HEK293 (cell line): Measurements from ENCODE around the gene FIBP.

ENCODE experiments used
- CTCF ChIA-PET: fragments of 350-600 bp; formaldehyde crosslinking; extraction: SDS; loops from one replicate; lab custom pipeline; 2021; ENCODE audit warnings: antibody characterized with exemption; lab: Yijun Ruan, JAX
- POLR2A ChIA-PET: fragments of 300-600 bp; formaldehyde crosslinking; extraction: SDS; loops from one replicate; lab custom pipeline; 2020; ENCODE audit warnings: antibody characterized with exemption, inconsistent platforms; lab: Yijun Ruan, JAX
- H3K27ac ChIP-seq: fragments of 200-500 bp; sonication (Bioruptor generic); 2 replicates; pipeline ENCODE4 v1.5.1; 2014; ENCODE audit warnings: low read depth, low read length, control low read depth, inconsistent platforms; ENCODE audit errors: extremely low read depth
- H3K36me3 ChIP-seq, 2 experiments: fragments of 200-500 bp in 1 of 2; sonication (Bioruptor generic) in 1 of 2; 1 replicate in 1 of 2; 2 replicates in 1 of 2; pipeline ENCODE4 v1.5.1; 2014 to 2017; ENCODE audit warnings: inconsistent platforms in 2 of 2, low read length in 2 of 2; ENCODE audit not compliant: control insufficient read depth in 2 of 2, insufficient read depth in 1 of 2
- H3K4me1 ChIP-seq: fragments of 200-500 bp; sonication (Bioruptor generic); 2 replicates; pipeline ENCODE4 v1.5.1; 2014; ENCODE audit warnings: mild to moderate bottlenecking, low read length, inconsistent platforms; ENCODE audit not compliant: control insufficient read depth, insufficient read depth
- H3K4me3 ChIP-seq: 2 replicates; pipeline ENCODE4 v1.5.1; 2011; ENCODE audit warnings: low read depth, mild to moderate bottlenecking, control low read depth, low read length, moderate library complexity
- H3K9me3 ChIP-seq: fragments of 200-500 bp; sonication (Bioruptor generic); 2 replicates; pipeline ENCODE4 v1.5.1; 2014; ENCODE audit warnings: low read depth, low read length, inconsistent platforms; ENCODE audit not compliant: control insufficient read depth, insufficient read depth
- EGR2 ChIP-seq: fragments of 450-650 bp; formaldehyde crosslinking; IDR thresholded peaks from 2 replicates; pipeline ENCODE4 v1.5.1; 2016; ENCODE audit warnings: low read depth, missing biosample characterization, missing genetic modification characterization
- HIC1 ChIP-seq: fragments of 450-650 bp; formaldehyde crosslinking; IDR thresholded peaks from 2 replicates; pipeline ENCODE4 v1.5.1; 2016; ENCODE audit warnings: missing biosample characterization, missing genetic modification characterization
- HOXA7 ChIP-seq: sonication (generic); formaldehyde crosslinking; IDR thresholded peaks from 2 replicates; pipeline ENCODE4 v1.8.1; 2022; ENCODE audit warnings: missing genetic modification reagents, borderline replicate concordance
- HOXC10 ChIP-seq: sonication (generic); formaldehyde crosslinking; IDR thresholded peaks from 2 replicates; pipeline ENCODE4 v1.8.1; 2023; ENCODE audit warnings: mild to moderate bottlenecking, missing genetic modification reagents
- TRIM28 ChIP-seq: IDR thresholded peaks from 2 replicates; pipeline ENCODE4 v1.6.1; 2011; ENCODE audit warnings: low read length, control low read depth, borderline replicate concordance
- ZBTB10 ChIP-seq: fragments of 450-650 bp; formaldehyde crosslinking; IDR thresholded peaks from 2 replicates; pipeline ENCODE4 v1.5.1; 2016; ENCODE audit warnings: missing biosample characterization, missing genetic modification characterization
- ZBTB17 ChIP-seq: fragments of 450-650 bp; formaldehyde crosslinking; IDR thresholded peaks from 2 replicates; pipeline ENCODE4 v1.5.1; 2016; ENCODE audit warnings: missing biosample characterization, missing genetic modification characterization
- ZFHX2 ChIP-seq: fragments of 450-650 bp; formaldehyde crosslinking; conservative IDR thresholded peaks from 2 replicates; pipeline ENCODE4 v1.5.1; 2016; ENCODE audit warnings: missing biosample characterization, missing genetic modification characterization
- ZNF24 ChIP-seq: fragments of 450-650 bp; formaldehyde crosslinking; IDR thresholded peaks from 2 replicates; pipeline ENCODE4 v1.5.1; 2016; ENCODE audit warnings: missing biosample characterization, missing genetic modification characterization
- ZNF37A ChIP-seq: fragments of 450-650 bp; IDR thresholded peaks from 2 replicates; pipeline ENCODE4 v1.5.1; 2018; ENCODE audit warnings: missing biosample characterization, missing genetic modification characterization
- ZNF654 ChIP-seq: fragments of 450-650 bp; formaldehyde crosslinking; IDR thresholded peaks from 2 replicates; pipeline ENCODE4 v1.5.1; 2016; ENCODE audit warnings: low read depth, missing biosample characterization, missing genetic modification characterization
- ZNF664 ChIP-seq: fragments of 450-650 bp; formaldehyde crosslinking; IDR thresholded peaks from 2 replicates; pipeline ENCODE4 v1.5.1; 2016; ENCODE audit warnings: missing biosample characterization, missing genetic modification characterization
- ZNF768 ChIP-seq: fragments of 450-650 bp; formaldehyde crosslinking; IDR thresholded peaks from 2 replicates; pipeline ENCODE4 v1.5.1; 2018; ENCODE audit warnings: missing biosample characterization, mild to moderate bottlenecking, missing genetic modification characterization
- TF ChIP-seq, protein P1 (sequence below): fragments of 450-650 bp; formaldehyde crosslinking; IDR thresholded peaks from 2 replicates; pipeline ENCODE4 v1.5.1; 2017; ENCODE audit warnings: missing biosample characterization, mild to moderate bottlenecking, missing genetic modification characterization, moderate library complexity
- TF ChIP-seq, protein P2 (sequence below): fragments of 450-650 bp; formaldehyde crosslinking; IDR thresholded peaks from 2 replicates; pipeline ENCODE4 v1.5.1; 2016; ENCODE audit warnings: missing biosample characterization, missing genetic modification characterization
- TF ChIP-seq, protein P3 (sequence below): fragments of 450-650 bp; formaldehyde crosslinking; IDR thresholded peaks from 2 replicates; pipeline ENCODE4 v1.5.1; 2016; ENCODE audit warnings: missing biosample characterization, missing genetic modification characterization, borderline replicate concordance

The FIBP gene

DNA sequence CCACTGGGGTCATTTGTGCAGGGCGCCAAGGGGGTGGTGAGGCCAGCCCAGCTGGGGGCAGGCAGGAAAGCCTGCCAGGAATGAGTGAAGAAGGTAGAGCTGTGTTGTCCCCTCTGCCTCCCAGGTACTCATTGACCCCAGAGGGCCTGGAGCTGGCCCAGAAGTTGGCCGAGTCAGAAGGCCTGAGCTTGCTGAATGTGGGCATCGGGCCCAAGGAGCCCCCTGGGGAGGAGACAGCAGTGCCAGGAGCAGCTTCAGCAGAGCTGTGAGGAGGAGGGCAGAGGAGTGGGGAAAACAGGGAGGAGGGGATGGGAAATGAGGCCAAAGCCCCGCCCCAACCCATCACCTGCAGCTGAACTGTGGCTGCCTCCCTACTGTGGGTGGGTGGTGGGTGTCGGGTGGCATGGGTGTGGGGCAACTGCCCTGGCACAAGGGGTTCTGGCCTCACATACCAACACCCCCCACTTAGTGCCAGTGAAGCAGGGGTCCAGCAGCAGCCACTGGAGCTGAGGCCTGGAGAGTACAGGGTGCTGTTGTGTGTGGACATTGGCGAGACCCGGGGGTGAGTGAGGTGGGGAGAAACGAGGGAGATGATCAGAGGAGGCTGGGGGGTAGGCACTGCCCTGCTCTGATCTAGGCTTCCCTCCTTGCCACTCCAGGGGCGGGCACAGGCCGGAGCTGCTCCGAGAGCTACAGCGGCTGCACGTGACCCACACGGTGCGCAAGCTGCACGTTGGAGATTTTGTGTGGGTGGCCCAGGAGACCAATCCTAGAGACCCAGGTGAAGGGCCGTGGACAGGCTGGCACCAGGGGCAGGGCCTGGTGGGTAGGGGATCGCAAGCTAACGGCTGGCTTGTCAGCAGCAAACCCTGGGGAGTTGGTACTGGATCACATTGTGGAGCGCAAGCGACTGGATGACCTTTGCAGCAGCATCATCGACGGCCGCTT is 25.1 kb downstream of the FIBP start:
- peaks cover 0 to 64% of the 10 kb centered on the region in 2 experiments; a peak in 1 of 3 replicates for H3K36me3 ChIP-seq
- CTCF ChIA-PET: interaction anchor here (0.6 to 6.3 kb wide), 4 partner anchors 24 to 401 kb away, joined by 3 to 118 read pairs (median 3); partner anchors contain the start of genes CCDC85B and FIBP
- POLR2A ChIA-PET: interaction anchor here (1.1 to 6.5 kb wide), 2 partner anchors 6 to 151 kb away, joined by 3 to 111 read pairs; partner anchors contain the start of gene KAT5

DNA sequence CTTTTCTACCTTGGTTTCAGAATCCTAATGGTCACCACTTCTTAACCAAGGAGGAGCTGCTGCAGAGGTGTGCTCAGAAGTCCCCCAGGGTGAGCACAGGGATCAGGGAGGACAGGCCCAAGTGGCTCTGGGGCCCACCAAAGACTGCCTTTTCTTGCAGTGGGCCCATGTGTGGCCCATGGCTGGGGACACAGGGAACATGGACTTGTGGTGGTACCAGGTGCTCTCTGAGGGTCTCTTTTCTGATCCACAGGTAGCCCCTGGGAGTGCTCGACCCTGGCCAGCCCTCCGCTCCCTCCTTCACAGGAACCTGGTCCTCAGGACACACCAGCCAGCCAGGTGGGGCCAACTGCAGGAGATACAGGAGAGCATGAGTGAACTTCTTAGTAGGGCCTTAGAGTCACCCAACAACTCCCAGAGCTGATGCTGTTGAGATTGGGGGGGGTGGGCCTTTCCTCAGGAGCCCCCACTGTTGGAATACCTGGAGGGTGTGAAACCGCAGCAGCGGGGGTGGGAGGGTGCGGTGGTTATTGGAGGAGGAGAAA is 26.0 kb downstream of the FIBP start:
- peaks cover 0 to 57% of the 10 kb centered on the region in 2 experiments; a peak in 1 of 3 replicates for H3K36me3 ChIP-seq
- H3K9me3 ChIP-seq: no peaks in the 10 kb centered on the region
- no peak overlapping the region for H3K27ac ChIP-seq
- TF ChIP-seq, protein P1, sequence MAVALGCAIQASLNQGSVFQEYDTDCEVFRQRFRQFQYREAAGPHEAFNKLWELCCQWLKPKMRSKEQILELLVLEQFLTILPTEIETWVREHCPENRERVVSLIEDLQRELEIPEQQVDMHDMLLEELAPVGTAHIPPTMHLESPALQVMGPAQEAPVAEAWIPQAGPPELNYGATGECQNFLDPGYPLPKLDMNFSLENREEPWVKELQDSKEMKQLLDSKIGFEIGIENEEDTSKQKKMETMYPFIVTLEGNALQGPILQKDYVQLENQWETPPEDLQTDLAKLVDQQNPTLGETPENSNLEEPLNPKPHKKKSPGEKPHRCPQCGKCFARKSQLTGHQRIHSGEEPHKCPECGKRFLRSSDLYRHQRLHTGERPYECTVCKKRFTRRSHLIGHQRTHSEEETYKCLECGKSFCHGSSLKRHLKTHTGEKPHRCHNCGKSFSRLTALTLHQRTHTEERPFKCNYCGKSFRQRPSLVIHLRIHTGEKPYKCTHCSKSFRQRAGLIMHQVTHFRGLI (tag by site-specific recombination): no peak
- no peak for TF ChIP-seq ZNF664 (tag by site-specific recombination)
- no peak for TF ChIP-seq ZBTB10
- no peak for TF ChIP-seq HOXC10
- TF ChIP-seq ZBTB17: no peak
- TF ChIP-seq ZNF654: no peak
- TF ChIP-seq, protein P2, sequence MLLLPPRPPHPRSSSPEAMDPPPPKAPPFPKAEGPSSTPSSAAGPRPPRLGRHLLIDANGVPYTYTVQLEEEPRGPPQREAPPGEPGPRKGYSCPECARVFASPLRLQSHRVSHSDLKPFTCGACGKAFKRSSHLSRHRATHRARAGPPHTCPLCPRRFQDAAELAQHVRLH (tag by site-specific recombination): no peak
- no peak for TF ChIP-seq ZNF768 (tag by site-specific recombination)
- TF ChIP-seq HOXA7: no peak
- no peak for TF ChIP-seq ZNF24
- TF ChIP-seq, protein P3, sequence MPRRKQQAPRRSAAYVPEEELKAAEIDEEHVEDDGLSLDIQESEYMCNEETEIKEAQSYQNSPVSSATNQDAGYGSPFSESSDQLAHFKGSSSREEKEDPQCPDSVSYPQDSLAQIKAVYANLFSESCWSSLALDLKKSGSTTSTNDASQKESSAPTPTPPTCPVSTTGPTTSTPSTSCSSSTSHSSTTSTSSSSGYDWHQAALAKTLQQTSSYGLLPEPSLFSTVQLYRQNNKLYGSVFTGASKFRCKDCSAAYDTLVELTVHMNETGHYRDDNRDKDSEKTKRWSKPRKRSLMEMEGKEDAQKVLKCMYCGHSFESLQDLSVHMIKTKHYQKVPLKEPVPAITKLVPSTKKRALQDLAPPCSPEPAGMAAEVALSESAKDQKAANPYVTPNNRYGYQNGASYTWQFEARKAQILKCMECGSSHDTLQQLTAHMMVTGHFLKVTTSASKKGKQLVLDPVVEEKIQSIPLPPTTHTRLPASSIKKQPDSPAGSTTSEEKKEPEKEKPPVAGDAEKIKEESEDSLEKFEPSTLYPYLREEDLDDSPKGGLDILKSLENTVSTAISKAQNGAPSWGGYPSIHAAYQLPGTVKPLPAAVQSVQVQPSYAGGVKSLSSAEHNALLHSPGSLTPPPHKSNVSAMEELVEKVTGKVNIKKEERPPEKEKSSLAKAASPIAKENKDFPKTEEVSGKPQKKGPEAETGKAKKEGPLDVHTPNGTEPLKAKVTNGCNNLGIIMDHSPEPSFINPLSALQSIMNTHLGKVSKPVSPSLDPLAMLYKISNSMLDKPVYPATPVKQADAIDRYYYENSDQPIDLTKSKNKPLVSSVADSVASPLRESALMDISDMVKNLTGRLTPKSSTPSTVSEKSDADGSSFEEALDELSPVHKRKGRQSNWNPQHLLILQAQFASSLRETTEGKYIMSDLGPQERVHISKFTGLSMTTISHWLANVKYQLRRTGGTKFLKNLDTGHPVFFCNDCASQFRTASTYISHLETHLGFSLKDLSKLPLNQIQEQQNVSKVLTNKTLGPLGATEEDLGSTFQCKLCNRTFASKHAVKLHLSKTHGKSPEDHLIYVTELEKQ (tag by site-specific recombination): no peak
- no peak for TF ChIP-seq ZNF37A
- no peak for TF ChIP-seq ZFHX2 (tag by site-specific recombination)
- H3K4me3 ChIP-seq: no peak overlapping the region
- POLR2A ChIA-PET: interaction anchor here (1.1 to 6.5 kb wide), 2 partner anchors 7 to 150 kb away, joined by 3 to 111 read pairs; partner anchors contain the start of gene KAT5
- peaks cover 4% of the 10 kb centered on the region; the same call in 1 of the 2 replicates for H3K4me1 ChIP-seq
- CTCF ChIA-PET: interaction anchor here (1.1 to 6.3 kb wide), 3 partner anchors 25 to 150 kb away, joined by 4 to 118 read pairs (median 16); partner anchors contain the start of genes CCDC85B, FIBP and KAT5

More for the DNA sequence above, 25.1 kb downstream of the FIBP start:
- Histone ChIP-seq H3K4me1 (peaks cover 4% of the 10 kb centered on the region; the same call in 1 of the 2 replicates), H3K9me3 (no peaks in the 10 kb centered on the region)
- TF ChIP-seq TRIM28: no peak
- peak; percentile 53 for TF ChIP-seq HIC1 (tag by site-specific recombination)
- peak; percentile 52; the same call in 1 of the 2 replicates for TF ChIP-seq EGR2 (tag by site-specific recombination)
- no peak for TF ChIP-seq HOXA7
- TF ChIP-seq ZFHX2 (tag by site-specific recombination): 0 out of 2 replicates have a peak, but pooled peaks have one; percentile 32
- TF ChIP-seq, all 188 proteins: peak for 3
- no peak overlapping the region for H3K4me3 ChIP-seq
- H3K27ac ChIP-seq: no peak overlapping the region
